A375 (cell line): ENCODE results near the gene TXNDC15. TPM values are rescaled to one million over a fixed set of nuclear protein-coding genes. Genes with fewer than 3 reads are reported as not detected.

Experiments
- small RNA-seq: library from RNA; depleted of rRNA; stranded (forward); fragments of <200 nt; gene quantifications from one replicate; pipeline ENCODE3, GENCODE V24; 2014
- total RNA-seq: library from RNA; depleted of rRNA; stranded (reverse); fragments of >200 nt; shearing (Covaris generic); gene quantifications from 2 replicates; pipeline ENCODE4 v1.2.3, GENCODE V29; 2014; rRNA removed

TXNDC15 gene
- total RNA-seq = 67.6 and 83.0 TPM in 2 replicates

GRCh38 chr5:134873987-134874830 lies at the start of gene TXNDC15:
Gene TXNDC15, plus strand, starts transcription at chr5:134874371. Its CDS starts 57 bp downstream, at chr5:134874428.

GRCh38 chr5:134845852-134846640 lies 28.1 kb upstream of the TXNDC15 start, which contains the start of gene C5orf24:
Gene C5orf24, plus strand, starts transcription at chr5:134845968. Its CDS starts 8,933 bp downstream, at chr5:134854901.

GRCh38 chr5:134904610-134905245 lies 30.6 kb downstream of the TXNDC15 start, which contains the start of gene PCBD2:
Gene PCBD2, plus strand, starts transcription at chr5:134905131. Its CDS starts 9 bp downstream, at chr5:134905140.

Small RNAs within 50 kb of the gene (small RNA-seq; reads per million reads assigned to genes)
- gene MIR4461 = not detected
- gene MTND3P25 = not detected
- not detected for gene MTND4LP30

Other genes starting within 250 kb of the TXNDC15 start
- 51.5 and 81.6 TPM in 2 replicates for gene SAR1B, start 241.5 kb upstream of the TXNDC15 start, total RNA-seq
- gene SEC24A, start 225.6 kb upstream of the TXNDC15 start, total RNA-seq = 9.5 and 10.8 TPM in 2 replicates
- 43.9 and 44.3 TPM in 2 replicates for gene CAMLG, start 135.8 kb upstream of the TXNDC15 start, total RNA-seq
- gene DDX46, start 115.6 kb upstream of the TXNDC15 start, total RNA-seq = 42.5 and 50.1 TPM in 2 replicates
- 49.9 and 53.9 TPM in 2 replicates for gene C5orf24, start 28.4 kb upstream of the TXNDC15 start, total RNA-seq
- gene PCBD2, start 30.8 kb downstream of the TXNDC15 start, total RNA-seq = 6.0 and 7.4 TPM in 2 replicates
- gene CATSPER3, start 93.5 kb downstream of the TXNDC15 start, total RNA-seq = 0.49 TPM in 1 of 2 replicates, not detected in the other
- gene PITX1, start 159.9 kb downstream of the TXNDC15 start, total RNA-seq = 1.2 and 2.1 TPM in 2 replicates